Measurements from ENCODE around the gene HHIPL1. TPM values are rescaled to one million over a fixed set of nuclear protein-coding genes. Genes with fewer than 3 reads are reported as not detected.

Gene HHIPL1
- total and polyA plus RNA-seq, 2 donors (not counting 3 experiments of a cell fraction or from before 2014, with no cell fraction given): 1.3 to 2.1 TPM

DNA sequence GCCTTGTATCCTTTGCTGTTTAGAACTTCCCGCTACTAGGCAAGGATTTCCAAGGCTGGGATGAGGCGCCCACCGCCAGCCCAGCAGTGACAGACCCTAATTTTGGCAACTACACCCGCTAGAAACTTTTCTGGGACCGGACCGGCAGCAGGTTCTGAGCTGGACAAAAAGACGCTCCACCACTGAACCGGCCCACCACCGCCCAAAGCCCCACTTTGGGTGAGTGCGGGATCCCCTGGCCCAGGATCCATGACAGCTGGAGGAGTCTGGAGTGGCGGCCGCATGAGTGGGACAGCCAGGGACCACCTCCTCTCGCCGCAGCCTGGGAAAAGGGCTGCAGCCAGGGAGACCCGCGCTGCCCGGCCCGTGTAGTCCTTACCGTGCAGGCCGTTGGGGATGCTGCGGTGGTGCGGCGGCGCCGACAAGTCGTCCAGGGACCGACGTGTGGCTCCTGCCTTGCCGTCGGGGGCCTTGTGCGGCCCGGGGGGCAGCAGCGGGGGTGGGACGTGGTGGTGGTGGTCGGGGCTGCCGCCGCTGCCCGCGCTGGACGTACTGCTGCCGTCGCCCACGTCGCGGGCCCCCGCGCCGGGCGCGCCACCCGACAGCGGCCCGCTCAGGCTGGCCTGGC lies 42.0 kb upstream of the HHIPL1 start:
- no peaks in the 10 kb centered on the region for H3K36me3 ChIP-seq (ENCODE audit: control insufficient read depth in 2 of 2, extremely low read depth in 1 of 2, insufficient read depth in 2 of 2, low read length in 2 of 2)
- BruUV-seq (replicated peaks): no TSS peak
- intact Hi-C loops (cut with micrococcal nuclease): loop anchor here (5.0 kb wide), 1 partner anchor 149 kb away; no protein-coding TSS in a partner anchor
- ChIA-PET CTCF (interaction anchor here (0.6 to 8.0 kb wide), 15 partner anchors 9 to 92 kb away, joined by 3 to 61 read pairs (median 4); no protein-coding TSS in a partner anchor), POLR2A (interaction anchor here (0.7 kb wide), 1 partner anchor 25 kb away, joined by 9 read pairs; no protein-coding TSS in a partner anchor)
- no peaks in the 10 kb centered on the region for H3K79me2 ChIP-seq (ENCODE audit: control insufficient read depth, insufficient read depth, low read length)
- no peak for FAIRE-seq
- peak overlapping the region in 2 of 3 experiments; percentile 7 to 25 for H3K4me3 ChIP-seq (replicated peaks in 1 of 3; ENCODE audit: insufficient read depth in 1 of 3, low read depth in 1 of 3, low read length in 3 of 3)
- H3K27me3 ChIP-seq (ENCODE audit: control insufficient read depth in 2 of 2, insufficient read depth in 2 of 2, low read length in 2 of 2): peaks cover 0 to 5% of the 10 kb centered on the region in 2 experiments
- no peaks in the 10 kb centered on the region for H3K9me1 ChIP-seq (replicated peaks; ENCODE audit: control insufficient read depth, extremely low read depth, insufficient read depth, low read length)
- H3K27ac ChIP-seq (ENCODE audit: insufficient read depth, low read depth, low read length): no peak overlapping the region
- no peaks in the 10 kb centered on the region for H3K9me3 ChIP-seq (replicated peaks; ENCODE audit: control insufficient read depth, insufficient read depth, low read length)
- no peak overlapping the region for H2AFZ ChIP-seq (ENCODE audit: low read depth, low read length)
- no peaks in the 10 kb centered on the region for H4K20me1 ChIP-seq (replicated peaks; ENCODE audit: control insufficient read depth, extremely low read depth, insufficient read depth, low read length)
- dilution Hi-C loops (cut with MboI; ENCODE audit: extremely low pct_ligation_motif_present, low sequenced_read_pairs): no loop called here
- peaks cover 26% of the 10 kb centered on the region for H3K4me1 ChIP-seq (ENCODE audit: control insufficient read depth, extremely low read depth, insufficient read depth, low read length)
- no peak for DNase-seq (ENCODE audit: low read depth, low spot score)
- peak; percentile 98 for TF ChIP-seq EZH2 (IDR thresholded peaks at IDR 0.05; ENCODE audit: borderline replicate concordance, low read depth, low read length, severe bottlenecking)
- TF ChIP-seq POLR2AphosphoS5 (IDR thresholded peaks at IDR 0.05; ENCODE audit: insufficient read depth, low read depth, low read length): no peak
- peak overlapping the region; percentile 56 for H3K4me2 ChIP-seq (ENCODE audit: insufficient read depth, low read length)
- no peak overlapping the region for H3K9ac ChIP-seq (replicated peaks; ENCODE audit: extremely low read depth, insufficient read depth, low read length)

DNA sequence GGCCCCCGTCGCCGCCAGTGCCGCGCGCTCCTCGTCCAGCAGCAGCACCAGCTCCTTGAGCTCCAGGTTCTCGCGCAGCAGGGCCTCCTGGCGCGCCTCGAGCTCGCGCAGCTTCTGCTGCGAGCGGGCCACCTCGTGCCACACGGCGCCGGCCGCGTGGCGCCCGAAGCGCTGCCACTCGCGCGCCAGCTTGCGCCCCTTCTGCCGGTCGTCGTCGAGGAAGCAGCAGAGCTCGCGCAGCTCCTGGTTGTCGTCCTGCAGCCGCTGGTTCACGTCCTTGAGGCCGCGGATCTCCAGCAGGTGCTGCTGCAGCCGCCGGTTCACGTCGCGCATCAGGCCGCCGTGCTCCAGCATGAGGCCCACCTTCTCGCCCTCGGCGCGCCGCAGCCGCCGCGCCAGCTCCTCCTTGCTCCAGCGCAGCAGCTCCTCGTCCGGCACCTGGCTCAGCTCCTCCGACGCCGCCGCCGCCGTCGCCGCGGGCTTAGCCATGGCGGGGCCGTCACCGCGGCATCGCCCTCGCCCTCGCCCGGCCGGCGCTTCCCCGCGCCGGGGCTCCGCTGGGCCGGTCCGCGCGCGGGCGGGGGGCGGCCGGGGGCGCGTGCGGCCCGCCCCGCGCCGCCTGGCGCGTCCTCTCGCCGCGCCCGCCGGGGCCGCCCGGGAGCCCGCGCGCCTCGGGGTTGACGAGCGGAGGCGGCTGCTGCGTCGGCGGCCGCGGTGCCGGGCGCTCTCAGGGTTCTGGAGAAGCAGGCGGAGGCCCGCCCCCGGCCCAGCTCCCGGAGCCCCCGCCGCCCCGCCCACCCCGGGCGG lies 41.3 kb upstream of the HHIPL1 start, which contains the start of gene CCDC85C:
TSS of gene CCDC85C (minus strand) at position 737 of the 807 bp plus-strand sequence. CDS start at position 489, 248 bp downstream.
- POLR2A ChIA-PET: interaction anchor here (0.6 to 0.7 kb wide), 2 partner anchors 25 to 70 kb away, joined by 3 to 9 read pairs; no protein-coding TSS in a partner anchor
- TF ChIP-seq MAX (IDR thresholded peaks at IDR 0.05; ENCODE audit: insufficient read depth, insufficient read length): peak; percentile 80
- TF ChIP-seq EZH2 (IDR thresholded peaks at IDR 0.05; ENCODE audit: borderline replicate concordance, low read depth, low read length, severe bottlenecking): peak; percentile 97
- TF ChIP-seq, protein P1, sequence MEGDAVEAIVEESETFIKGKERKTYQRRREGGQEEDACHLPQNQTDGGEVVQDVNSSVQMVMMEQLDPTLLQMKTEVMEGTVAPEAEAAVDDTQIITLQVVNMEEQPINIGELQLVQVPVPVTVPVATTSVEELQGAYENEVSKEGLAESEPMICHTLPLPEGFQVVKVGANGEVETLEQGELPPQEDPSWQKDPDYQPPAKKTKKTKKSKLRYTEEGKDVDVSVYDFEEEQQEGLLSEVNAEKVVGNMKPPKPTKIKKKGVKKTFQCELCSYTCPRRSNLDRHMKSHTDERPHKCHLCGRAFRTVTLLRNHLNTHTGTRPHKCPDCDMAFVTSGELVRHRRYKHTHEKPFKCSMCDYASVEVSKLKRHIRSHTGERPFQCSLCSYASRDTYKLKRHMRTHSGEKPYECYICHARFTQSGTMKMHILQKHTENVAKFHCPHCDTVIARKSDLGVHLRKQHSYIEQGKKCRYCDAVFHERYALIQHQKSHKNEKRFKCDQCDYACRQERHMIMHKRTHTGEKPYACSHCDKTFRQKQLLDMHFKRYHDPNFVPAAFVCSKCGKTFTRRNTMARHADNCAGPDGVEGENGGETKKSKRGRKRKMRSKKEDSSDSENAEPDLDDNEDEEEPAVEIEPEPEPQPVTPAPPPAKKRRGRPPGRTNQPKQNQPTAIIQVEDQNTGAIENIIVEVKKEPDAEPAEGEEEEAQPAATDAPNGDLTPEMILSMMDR (IDR thresholded peaks at IDR 0.05; ENCODE audit: extremely low read depth in 1 of 2, insufficient read depth in 1 of 2, low read depth in 1 of 2, low read length in 2 of 2): no peak
- H3K36me3 ChIP-seq (ENCODE audit: control insufficient read depth in 2 of 2, extremely low read depth in 1 of 2, insufficient read depth in 2 of 2, low read length in 2 of 2): no peaks in the 10 kb centered on the region
- BruUV-seq (replicated peaks): no TSS peak
- H3K9ac ChIP-seq (replicated peaks; ENCODE audit: extremely low read depth, insufficient read depth, low read length): peak within 1 kb of the TSS; percentile 73
- no peaks in the 10 kb centered on the region for H3K79me2 ChIP-seq (ENCODE audit: control insufficient read depth, insufficient read depth, low read length)
- no peaks in the 10 kb centered on the region for H4K20me1 ChIP-seq (replicated peaks; ENCODE audit: control insufficient read depth, extremely low read depth, insufficient read depth, low read length)
- CTCF ChIA-PET: interaction anchor here (0.9 to 8.0 kb wide), 16 partner anchors 10 to 92 kb away, joined by 3 to 61 read pairs (median 5); no protein-coding TSS in a partner anchor
- no peak for FAIRE-seq
- peak within 1 kb of the TSS; percentile 45 to 81 (median 78) for H3K4me3 ChIP-seq (replicated peaks in 1 of 3; ENCODE audit: insufficient read depth in 1 of 3, low read depth in 1 of 3, low read length in 3 of 3)
- intact Hi-C loops (cut with micrococcal nuclease): loop anchor here (1.0 to 5.0 kb wide), 3 partner anchors 17 to 149 kb away; no protein-coding TSS in a partner anchor
- peak; percentile 57 for DNase-seq (ENCODE audit: low read depth, low spot score)
- peak within 1 kb of the TSS; percentile 60 for H3K27ac ChIP-seq (ENCODE audit: insufficient read depth, low read depth, low read length)
- no peaks in the 10 kb centered on the region for H3K9me3 ChIP-seq (replicated peaks; ENCODE audit: control insufficient read depth, insufficient read depth, low read length)
- H3K4me2 ChIP-seq (ENCODE audit: insufficient read depth, low read length): peak within 1 kb of the TSS; percentile 57
- dilution Hi-C loops (cut with MboI; ENCODE audit: extremely low pct_ligation_motif_present, low sequenced_read_pairs): no loop called here
- H2AFZ ChIP-seq (ENCODE audit: low read depth, low read length): peak within 1 kb of the TSS; percentile 68
- H3K27me3 ChIP-seq (ENCODE audit: control insufficient read depth in 2 of 2, insufficient read depth in 2 of 2, low read length in 2 of 2): peaks cover 0 to 5% of the 10 kb centered on the region in 2 experiments
- peaks cover 26% of the 10 kb centered on the region for H3K4me1 ChIP-seq (ENCODE audit: control insufficient read depth, extremely low read depth, insufficient read depth, low read length)
- no peaks in the 10 kb centered on the region for H3K9me1 ChIP-seq (replicated peaks; ENCODE audit: control insufficient read depth, extremely low read depth, insufficient read depth, low read length)

All from endothelial cell of umbilical vein (primary cell).